K562 (cell line): ENCODE results near the gene HTR3B. TPM values are rescaled to one million over a fixed set of nuclear protein-coding genes. Genes with fewer than 3 reads are reported as not detected.

Source experiments
- CBFA2T2 ChIP-seq: fragments of 450-650 bp; conservative IDR thresholded peaks from 2 replicates; pipeline ENCODE4 v1.6.1; 2017; ENCODE audit warnings: mild to moderate bottlenecking
- CBX2 ChIP-seq: fragments of 200-600 bp; sonication (generic); IDR thresholded peaks from one replicate; pipeline ENCODE4 v1.6.1; 2012; ENCODE audit warnings: mild to moderate bottlenecking, low read length, inconsistent platforms; ENCODE audit not compliant: insufficient read depth, poor library complexity, severe bottlenecking
- CBX3 ChIP-seq, 2 experiments: IDR thresholded peaks; 1 replicate in 1 of 2; 2 replicates in 1 of 2; pipeline ENCODE4 v1.6.1; 2012; ENCODE audit warnings: inconsistent platforms in 2 of 2, low read length in 2 of 2, borderline replicate concordance in 1 of 2, control low read depth in 1 of 2
- HNRNPLL ChIP-seq: fragments of 200-400 bp; formaldehyde crosslinking; IDR thresholded peaks from 2 replicates; pipeline ENCODE4 v1.6.1; 2017; ENCODE audit warnings: low read length, low read depth, mild to moderate bottlenecking; ENCODE audit not compliant: poor library complexity, severe bottlenecking
- KDM1A ChIP-seq, 2 experiments: fragments of 450-650 bp; IDR thresholded peaks; 2 replicates each; pipeline ENCODE4 v1.6.1; 2016; ENCODE audit warnings: mild to moderate bottlenecking in 2 of 2
- KLF1 ChIP-seq: fragments of 450-650 bp; IDR thresholded peaks from 2 replicates; pipeline ENCODE4 v1.6.1; 2016; ENCODE audit warnings: missing genetic modification characterization, missing compliant biosample characterization
- LCOR ChIP-seq: sonication (generic); formaldehyde crosslinking; IDR thresholded peaks from 2 replicates; pipeline ENCODE4 v1.8.0; 2022; ENCODE audit warnings: mild to moderate bottlenecking, missing genetic modification reagents
- MAFG ChIP-seq: fragments of 450-650 bp; conservative IDR thresholded peaks from 2 replicates; pipeline ENCODE4 v1.6.1; 2016; ENCODE audit warnings: missing genetic modification characterization, missing compliant biosample characterization
- MEF2D ChIP-seq: conservative IDR thresholded peaks from 2 replicates; pipeline ENCODE4 v1.6.1; 2016; ENCODE audit warnings: low read depth, missing genetic modification characterization, missing compliant biosample characterization
- MEIS2 ChIP-seq: fragments of 450-650 bp; IDR thresholded peaks from 2 replicates; pipeline ENCODE4 v1.6.1; 2014; ENCODE audit warnings: mild to moderate bottlenecking; ENCODE audit not compliant: partially characterized antibody
- PCBP1 ChIP-seq: fragments of 200-400 bp; formaldehyde crosslinking; IDR thresholded peaks from 2 replicates; pipeline ENCODE4 v1.6.1; 2018; ENCODE audit warnings: mild to moderate bottlenecking, low read depth, low read length; ENCODE audit not compliant: poor library complexity, severe bottlenecking
- SOX6 ChIP-seq: fragments of 450-650 bp; IDR thresholded peaks from 2 replicates; pipeline ENCODE4 v1.6.1; 2014; ENCODE audit warnings: mild to moderate bottlenecking
- TFAM ChIP-seq: fragments of 250-450 bp; sonication (Bioruptor Pico); conservative IDR thresholded peaks from 2 replicates; pipeline ENCODE4 v1.5.0; 2021; ENCODE audit warnings: mild to moderate bottlenecking, moderate library complexity
- ZNF134 ChIP-seq: fragments of 250-450 bp; sonication (Bioruptor Pico); conservative IDR thresholded peaks from 2 replicates; pipeline ENCODE4 v1.4.0; 2020
- ZNF584 ChIP-seq: fragments of 200-800 bp; sonication (Bioruptor generic); IDR thresholded peaks from 2 replicates; pipeline ENCODE4 v1.6.1; 2016; ENCODE audit warnings: low read depth, mild to moderate bottlenecking, missing genetic modification characterization, missing compliant biosample characterization
- polyA plus RNA-seq, 8 experiments: library from polyadenylated mRNA; depleted of rRNA in 4 of 8; stranded (reverse) in 5 of 8; unstranded in 3 of 8; fragments of >200 nt; fragmentation: Nextera tagmentation in 2 of 8; fragmentation: Illumina TruSeq in 1 of 8; extraction: Ambion mirVana in 2 of 8; extraction: Trizol in 1 of 8; gene quantifications; 2 replicates each; pipeline versions ENCODE4 v1.2.1 to v1.2.3, GENCODE V29; 2011 to 2014; ENCODE audit warnings: inconsistent platforms in 1 of 8, missing spikeins in 1 of 8
- total RNA-seq, 7 experiments: library from RNA; depleted of rRNA in 6 of 7; stranded (reverse); fragments of >200 nt in 6 of 7; fragmentation: Illumina TruSeq in 2 of 7; extraction: Trizol in 2 of 7; gene quantifications; 2 replicates each; pipeline versions ENCODE4 v1.2.1 to v1.2.3, GENCODE V29; 2011 to 2021; ENCODE audit warnings: low replicate concordance in 1 of 7
- TF ChIP-seq, protein P1 (sequence below): fragments of 250-450 bp; sonication (Bioruptor Pico); IDR thresholded peaks from 2 replicates; pipeline ENCODE4 v1.8.0; 2022; ENCODE audit warnings: inconsistent platforms, mild to moderate bottlenecking, moderate library complexity, borderline replicate concordance
- TF ChIP-seq, protein P2 (sequence below), 2 experiments: fragments of 450-650 bp; conservative IDR thresholded peaks; 2 replicates each; pipeline ENCODE4 v1.6.1; 2017; ENCODE audit warnings: mild to moderate bottlenecking in 2 of 2, moderate library complexity in 2 of 2
- TF ChIP-seq, protein P3 (sequence below), 3 experiments: IDR thresholded peaks in 2 of 3; conservative IDR thresholded peaks in 1 of 3; 2 replicates each; pipeline ENCODE4 v1.5.1; 2011 to 2012; ENCODE audit warnings: low read length in 3 of 3, mild to moderate bottlenecking in 3 of 3, control low read depth in 2 of 3, improper control_type of control experiment in 1 of 3, inconsistent platforms in 1 of 3, low read depth in 1 of 3, mixed read lengths in 1 of 3, moderate library complexity in 1 of 3; ENCODE audit not compliant: insufficient read depth in 2 of 3
- TF ChIP-seq, protein P4 (sequence below): sonication (generic); formaldehyde crosslinking; IDR thresholded peaks from 2 replicates; pipeline ENCODE4 v1.5.0; 2020; ENCODE audit warnings: missing genetic modification reagents

The HTR3B gene
- total and polyA plus RNA-seq, 9 of the 15 experiments (the other 6 are each of a cell fraction or from before 2014, with no cell fraction given), result not detected

DNA sequence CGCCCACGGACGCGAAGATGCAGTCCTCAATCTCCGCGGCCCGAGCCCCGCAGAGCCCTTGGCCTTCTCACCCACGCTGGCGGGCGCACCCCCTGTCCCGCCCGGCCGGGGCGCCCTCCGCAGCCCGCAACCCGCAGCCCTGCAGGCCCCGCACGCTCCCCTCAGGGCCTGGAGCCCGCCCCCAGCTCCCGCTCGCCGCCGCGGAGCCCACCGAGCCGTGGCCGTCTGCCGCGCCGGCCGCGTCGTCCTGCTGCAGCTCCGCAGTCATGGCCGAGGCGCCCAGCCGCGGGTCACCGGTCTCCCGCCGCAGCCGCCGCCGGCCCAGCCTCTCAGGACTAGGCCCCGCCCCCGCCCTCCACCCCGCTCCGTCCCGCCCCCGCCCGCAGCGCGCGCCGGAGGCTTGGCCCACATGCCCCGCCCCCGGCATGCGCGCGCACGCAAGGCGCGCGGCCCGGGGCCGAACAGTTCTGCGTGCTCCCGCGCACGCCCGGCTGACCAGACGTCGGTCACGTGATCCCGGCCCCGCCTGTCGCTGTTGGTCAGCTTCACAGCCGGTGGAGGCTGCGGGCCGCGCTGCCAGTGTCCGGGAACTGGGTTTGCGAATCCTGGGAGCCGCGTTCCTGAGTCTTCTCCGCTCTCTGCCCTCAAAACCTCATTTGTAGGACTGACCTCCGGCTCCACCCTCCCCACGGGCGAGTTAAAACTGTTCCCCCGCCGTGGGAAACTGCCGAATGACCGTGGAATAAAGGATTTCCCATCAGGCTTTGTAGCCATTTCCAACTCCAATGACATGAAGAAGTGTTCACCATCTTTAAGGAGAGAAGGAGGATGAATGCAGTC is 29.1 kb upstream of the HTR3B start, which contains the start of gene USP28 (continued):
- TF ChIP-seq MEF2D (no peak), CBX2 (no peak), SOX6 (peak; percentile 65), LCOR (CRISPR knock-in tag) (peak; percentile 42; the same call in 1 of the 2 replicates), MEIS2 (peak; percentile 68), MAFG (no peak), TFAM (CRISPR knock-in tag) (no peak), HNRNPLL (no peak), KDM1A (IDR thresholded peaks at IDR 0.05) (no peak), ZNF584 (no peak), CBX3 (IDR thresholded peaks at IDR 0.05; ENCODE audit: borderline replicate concordance in 1 of 2, low read length in 2 of 2) (no peak), PCBP1 (no peak), ZNF134 (CRISPR knock-in tag) (no peak), CBFA2T2 (peak; percentile 92), KLF1 (no peak; the same call in 1 of the 2 replicates)
- TF ChIP-seq, protein P1, sequence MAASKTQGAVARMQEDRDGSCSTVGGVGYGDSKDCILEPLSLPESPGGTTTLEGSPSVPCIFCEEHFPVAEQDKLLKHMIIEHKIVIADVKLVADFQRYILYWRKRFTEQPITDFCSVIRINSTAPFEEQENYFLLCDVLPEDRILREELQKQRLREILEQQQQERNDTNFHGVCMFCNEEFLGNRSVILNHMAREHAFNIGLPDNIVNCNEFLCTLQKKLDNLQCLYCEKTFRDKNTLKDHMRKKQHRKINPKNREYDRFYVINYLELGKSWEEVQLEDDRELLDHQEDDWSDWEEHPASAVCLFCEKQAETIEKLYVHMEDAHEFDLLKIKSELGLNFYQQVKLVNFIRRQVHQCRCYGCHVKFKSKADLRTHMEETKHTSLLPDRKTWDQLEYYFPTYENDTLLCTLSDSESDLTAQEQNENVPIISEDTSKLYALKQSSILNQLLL (CRISPR knock-in tag), result no peak
- TF ChIP-seq, protein P2, sequence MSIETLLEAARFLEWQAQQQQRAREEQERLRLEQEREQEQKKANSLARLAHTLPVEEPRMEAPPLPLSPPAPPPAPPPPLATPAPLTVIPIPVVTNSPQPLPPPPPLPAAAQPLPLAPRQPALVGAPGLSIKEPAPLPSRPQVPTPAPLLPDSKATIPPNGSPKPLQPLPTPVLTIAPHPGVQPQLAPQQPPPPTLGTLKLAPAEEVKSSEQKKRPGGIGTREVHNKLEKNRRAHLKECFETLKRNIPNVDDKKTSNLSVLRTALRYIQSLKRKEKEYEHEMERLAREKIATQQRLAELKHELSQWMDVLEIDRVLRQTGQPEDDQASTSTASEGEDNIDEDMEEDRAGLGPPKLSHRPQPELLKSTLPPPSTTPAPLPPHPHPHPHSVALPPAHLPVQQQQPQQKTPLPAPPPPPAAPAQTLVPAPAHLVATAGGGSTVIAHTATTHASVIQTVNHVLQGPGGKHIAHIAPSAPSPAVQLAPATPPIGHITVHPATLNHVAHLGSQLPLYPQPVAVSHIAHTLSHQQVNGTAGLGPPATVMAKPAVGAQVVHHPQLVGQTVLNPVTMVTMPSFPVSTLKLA (conservative IDR thresholded peaks at IDR 0.05), result peak; percentile 59 to 68
- TF ChIP-seq, protein P3, sequence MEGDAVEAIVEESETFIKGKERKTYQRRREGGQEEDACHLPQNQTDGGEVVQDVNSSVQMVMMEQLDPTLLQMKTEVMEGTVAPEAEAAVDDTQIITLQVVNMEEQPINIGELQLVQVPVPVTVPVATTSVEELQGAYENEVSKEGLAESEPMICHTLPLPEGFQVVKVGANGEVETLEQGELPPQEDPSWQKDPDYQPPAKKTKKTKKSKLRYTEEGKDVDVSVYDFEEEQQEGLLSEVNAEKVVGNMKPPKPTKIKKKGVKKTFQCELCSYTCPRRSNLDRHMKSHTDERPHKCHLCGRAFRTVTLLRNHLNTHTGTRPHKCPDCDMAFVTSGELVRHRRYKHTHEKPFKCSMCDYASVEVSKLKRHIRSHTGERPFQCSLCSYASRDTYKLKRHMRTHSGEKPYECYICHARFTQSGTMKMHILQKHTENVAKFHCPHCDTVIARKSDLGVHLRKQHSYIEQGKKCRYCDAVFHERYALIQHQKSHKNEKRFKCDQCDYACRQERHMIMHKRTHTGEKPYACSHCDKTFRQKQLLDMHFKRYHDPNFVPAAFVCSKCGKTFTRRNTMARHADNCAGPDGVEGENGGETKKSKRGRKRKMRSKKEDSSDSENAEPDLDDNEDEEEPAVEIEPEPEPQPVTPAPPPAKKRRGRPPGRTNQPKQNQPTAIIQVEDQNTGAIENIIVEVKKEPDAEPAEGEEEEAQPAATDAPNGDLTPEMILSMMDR (IDR thresholded peaks at IDR 0.05 in 2 of 3, conservative IDR thresholded peaks at IDR 0.05 in 1 of 3; ENCODE audit: insufficient read depth in 2 of 3, low read depth in 1 of 3, low read length in 3 of 3), result peak in 1 of 3 experiments; percentile 19; a peak in 2 of 6 replicates
- TF ChIP-seq, protein P4, sequence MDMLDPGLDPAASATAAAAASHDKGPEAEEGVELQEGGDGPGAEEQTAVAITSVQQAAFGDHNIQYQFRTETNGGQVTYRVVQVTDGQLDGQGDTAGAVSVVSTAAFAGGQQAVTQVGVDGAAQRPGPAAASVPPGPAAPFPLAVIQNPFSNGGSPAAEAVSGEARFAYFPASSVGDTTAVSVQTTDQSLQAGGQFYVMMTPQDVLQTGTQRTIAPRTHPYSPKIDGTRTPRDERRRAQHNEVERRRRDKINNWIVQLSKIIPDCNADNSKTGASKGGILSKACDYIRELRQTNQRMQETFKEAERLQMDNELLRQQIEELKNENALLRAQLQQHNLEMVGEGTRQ, result peak; percentile 96
